Upper lobe of left lung (tissue), 6 donors: Measurements from ENCODE around the gene ST8SIA2. TPM values are rescaled to one million over a fixed set of nuclear protein-coding genes. Genes with fewer than 3 reads are reported as not detected.

Experiments
- ATAC-seq, 2 donors: fragments of 200-7000 bp; cut with Tn5 transposase; one replicate each; pipeline ENCODE4 v1.9.1; 2022; ENCODE audit warnings: mild to moderate bottlenecking in 2 of 2, moderate library complexity in 2 of 2; ENCODE audit not compliant: low FRiP score in 2 of 2
- DNase-seq, 2 donors: peaks; one replicate each; pipeline ENCODE4 v3.0.0-alpha.2; 2019 to 2020
- H3K27ac ChIP-seq, 4 donors: fragments of 200-600 bp; sonication (generic); one replicate each; pipeline ENCODE4 v1.5.1; 2016 to 2019
- H3K27me3 ChIP-seq, 4 donors: fragments of 200-600 bp; sonication (generic); one replicate each; pipeline ENCODE4 v1.5.1; 2017 to 2019
- H3K36me3 ChIP-seq, 4 donors: fragments of 200-600 bp; sonication (generic); one replicate each; pipeline ENCODE4 v1.5.1; 2016 to 2019
- H3K4me1 ChIP-seq, 4 donors: fragments of 200-600 bp; sonication (generic); one replicate each; pipeline ENCODE4 v1.5.1; 2018 to 2019
- H3K4me3 ChIP-seq, 4 donors: fragments of 200-600 bp; sonication (generic); one replicate each; pipeline ENCODE4 v1.5.1; 2017 to 2019; ENCODE audit warnings: mild to moderate bottlenecking in 2 of 4, moderate library complexity in 1 of 4
- H3K9me3 ChIP-seq, 4 donors: fragments of 200-600 bp; sonication (generic); one replicate each; pipeline ENCODE4 v1.5.1; 2018 to 2019
- EP300 ChIP-seq, 4 donors: sonication (generic); formaldehyde crosslinking; IDR thresholded peaks; one replicate each; pipeline ENCODE4 v1.5.1; 2017; ENCODE audit warnings: antibody characterized with exemption in 4 of 4, control low read depth in 2 of 4
- POLR2A ChIP-seq, 4 donors: fragments of 450-650 bp; IDR thresholded peaks; one replicate each; pipeline ENCODE4 v1.5.1; 2016 to 2017; ENCODE audit warnings: antibody characterized with exemption in 4 of 4, mild to moderate bottlenecking in 2 of 4
- POLR2AphosphoS5 ChIP-seq, 2 donors: sonication (generic); formaldehyde crosslinking; IDR thresholded peaks; one replicate each; pipeline ENCODE4 v1.5.1; 2017; ENCODE audit warnings: antibody characterized with exemption in 2 of 2
- WGBS, 2 donors: methylation state at CpG; one replicate each; pipeline ENCODE4 v1.1.5; 2017 to 2018; 5-methylcytosine and 5-hydroxymethylcytosine counted together
- total RNA-seq, 6 donors: library from RNA; depleted of rRNA in 4 of 6; stranded (reverse); fragments of >200 nt in 4 of 6; gene quantifications; one replicate each; pipeline versions ENCODE4 v1.1.0 to v1.2.1, GENCODE V29; 2016 to 2021
- TF ChIP-seq, protein P1 (sequence below), 6 experiments: fragments of 450-650 bp in 4 of 6; fragments of 200-600 bp in 2 of 6; sonication (generic) in 2 of 6; IDR thresholded peaks; one replicate each; pipeline ENCODE4 v1.5.1; 2016 to 2019; ENCODE audit warnings: antibody characterized with exemption in 6 of 6
- donor health status: DM: no; HTN: no; CAD: no; lungs with moderate emphysema.
- donor health status: DM: no; HTN: yes; CAD: no; lungs with severe emphysema.

ST8SIA2 gene
- total RNA-seq, 6 donors from 2014 or later: 0.03 TPM; not detected in 5

GRCh38 chr15:92425578-92426225, 32.0 kb downstream of the ST8SIA2 start:
- no peak for TF ChIP-seq POLR2A (IDR thresholded peaks at IDR 0.05)
- no peak for TF ChIP-seq EP300 (IDR thresholded peaks at IDR 0.05)
- TF ChIP-seq, protein P1, sequence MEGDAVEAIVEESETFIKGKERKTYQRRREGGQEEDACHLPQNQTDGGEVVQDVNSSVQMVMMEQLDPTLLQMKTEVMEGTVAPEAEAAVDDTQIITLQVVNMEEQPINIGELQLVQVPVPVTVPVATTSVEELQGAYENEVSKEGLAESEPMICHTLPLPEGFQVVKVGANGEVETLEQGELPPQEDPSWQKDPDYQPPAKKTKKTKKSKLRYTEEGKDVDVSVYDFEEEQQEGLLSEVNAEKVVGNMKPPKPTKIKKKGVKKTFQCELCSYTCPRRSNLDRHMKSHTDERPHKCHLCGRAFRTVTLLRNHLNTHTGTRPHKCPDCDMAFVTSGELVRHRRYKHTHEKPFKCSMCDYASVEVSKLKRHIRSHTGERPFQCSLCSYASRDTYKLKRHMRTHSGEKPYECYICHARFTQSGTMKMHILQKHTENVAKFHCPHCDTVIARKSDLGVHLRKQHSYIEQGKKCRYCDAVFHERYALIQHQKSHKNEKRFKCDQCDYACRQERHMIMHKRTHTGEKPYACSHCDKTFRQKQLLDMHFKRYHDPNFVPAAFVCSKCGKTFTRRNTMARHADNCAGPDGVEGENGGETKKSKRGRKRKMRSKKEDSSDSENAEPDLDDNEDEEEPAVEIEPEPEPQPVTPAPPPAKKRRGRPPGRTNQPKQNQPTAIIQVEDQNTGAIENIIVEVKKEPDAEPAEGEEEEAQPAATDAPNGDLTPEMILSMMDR (IDR thresholded peaks at IDR 0.05): no peak
- TF ChIP-seq POLR2AphosphoS5 (IDR thresholded peaks at IDR 0.05): no peak
- DNase-seq (no peak), ATAC-seq (no peak)
- H3K27me3 ChIP-seq: no peaks in the 10 kb centered on the region
- no peaks in the 10 kb centered on the region for H3K36me3 ChIP-seq
- H3K4me1 ChIP-seq: no peaks in the 10 kb centered on the region
- no peak overlapping the region for H3K4me3 ChIP-seq
- H3K9me3 ChIP-seq: no peaks in the 10 kb centered on the region
- WGBS, 2 donors: 69 to 70% methylated on average over 12 of the region's 12 CpGs
- no peak overlapping the region for H3K27ac ChIP-seq

DNA sequence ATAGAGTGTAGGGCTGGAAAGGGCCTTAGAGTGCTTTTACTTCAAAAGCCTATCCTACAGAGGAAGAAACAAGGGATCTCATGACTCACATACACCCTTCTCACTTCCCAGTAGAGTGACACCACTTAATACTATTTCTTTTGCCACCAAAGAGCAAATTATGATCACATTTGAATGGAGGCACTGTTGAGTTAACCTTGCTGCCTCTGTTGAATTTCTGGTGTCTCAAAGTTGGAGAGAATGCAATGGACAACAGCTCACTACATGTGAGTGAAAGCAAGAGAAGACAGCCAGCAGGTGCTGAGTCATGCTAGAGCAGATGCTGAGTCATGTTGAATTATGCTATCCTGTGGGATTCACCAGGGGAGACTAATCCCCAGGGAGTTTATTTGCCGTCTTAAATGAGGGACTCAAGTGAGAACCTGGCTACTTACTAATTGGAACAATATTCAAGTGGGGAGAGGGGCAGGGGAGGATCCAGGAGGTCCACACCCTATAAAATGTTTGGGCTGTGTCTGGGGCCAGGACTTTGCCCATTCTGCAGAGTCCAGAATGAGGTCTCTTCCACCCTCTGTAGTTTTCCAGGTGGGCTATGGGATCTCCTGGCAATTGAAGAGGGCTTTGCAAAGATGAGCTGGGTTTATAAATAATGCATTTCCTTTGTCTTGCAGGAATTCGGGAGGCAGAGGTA, 35.8 kb downstream of the ST8SIA2 start:
- 56 to 74% methylated on average over 2 of the region's 2 CpGs for WGBS, 2 donors
- ATAC-seq (no peak), DNase-seq (no peak)
- Histone ChIP-seq H3K9me3 (no peaks in the 10 kb centered on the region), H3K4me1 (no peaks in the 10 kb centered on the region), H3K36me3 (no peaks in the 10 kb centered on the region), H3K27ac (no peak overlapping the region), H3K27me3 (no peaks in the 10 kb centered on the region), H3K4me3 (no peak overlapping the region)
- TF ChIP-seq EP300 (IDR thresholded peaks at IDR 0.05): no peak

DNA sequence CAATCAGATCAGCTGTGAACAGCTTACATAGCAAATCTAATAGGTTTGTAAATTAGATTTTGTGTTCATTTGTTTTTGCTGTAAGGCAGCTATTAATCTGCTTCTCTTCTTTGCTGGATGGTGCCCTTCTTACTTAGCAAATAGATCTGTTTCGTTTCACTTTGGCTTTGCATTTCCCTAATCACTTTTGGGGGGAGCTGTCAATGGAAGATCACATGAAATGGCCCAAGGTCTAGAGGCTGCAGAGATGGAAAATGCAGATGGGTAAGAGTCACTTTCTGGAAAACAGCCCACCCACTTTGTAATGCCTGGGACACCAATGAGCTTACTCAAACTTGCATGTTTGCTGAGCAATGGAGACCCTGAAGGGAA, 36.4 kb downstream of the ST8SIA2 start:
- TF ChIP-seq, protein P1 (IDR thresholded peaks at IDR 0.05): no peak
- TF ChIP-seq POLR2AphosphoS5 (IDR thresholded peaks at IDR 0.05) (no peak), EP300 (IDR thresholded peaks at IDR 0.05) (no peak), POLR2A (IDR thresholded peaks at IDR 0.05) (no peak)
- WGBS, 2 donors: 72 to 79% methylated on average over 1 of the region's 1 CpG
- ATAC-seq (no peak), DNase-seq (no peak)
- H3K9me3 ChIP-seq: no peaks in the 10 kb centered on the region
- no peaks in the 10 kb centered on the region for H3K36me3 ChIP-seq
- no peak overlapping the region for H3K27ac ChIP-seq
- H3K27me3 ChIP-seq: no peaks in the 10 kb centered on the region
- no peaks in the 10 kb centered on the region for H3K4me1 ChIP-seq
- H3K4me3 ChIP-seq: no peak overlapping the region

- Histone ChIP-seq H3K4me3 (no peak overlapping the region), H3K9me3 (no peaks in the 10 kb centered on the region), H3K27me3 (no peaks in the 10 kb centered on the region), H3K4me1 (no peaks in the 10 kb centered on the region), H3K36me3 (no peaks in the 10 kb centered on the region), H3K27ac (no peak overlapping the region)
- no peak for ATAC-seq
- TF ChIP-seq POLR2AphosphoS5 (IDR thresholded peaks at IDR 0.05) (no peak), POLR2A (IDR thresholded peaks at IDR 0.05) (no peak), EP300 (IDR thresholded peaks at IDR 0.05) (no peak)
- TF ChIP-seq, protein P1 (IDR thresholded peaks at IDR 0.05): no peak
- no peak for DNase-seq
- WGBS, 2 donors: 69 to 77% methylated on average over 3 of the region's 3 CpGs
Observed at GRCh38 chr15:92435145-92435544, 41.5 kb downstream of the ST8SIA2 start.

DNA sequence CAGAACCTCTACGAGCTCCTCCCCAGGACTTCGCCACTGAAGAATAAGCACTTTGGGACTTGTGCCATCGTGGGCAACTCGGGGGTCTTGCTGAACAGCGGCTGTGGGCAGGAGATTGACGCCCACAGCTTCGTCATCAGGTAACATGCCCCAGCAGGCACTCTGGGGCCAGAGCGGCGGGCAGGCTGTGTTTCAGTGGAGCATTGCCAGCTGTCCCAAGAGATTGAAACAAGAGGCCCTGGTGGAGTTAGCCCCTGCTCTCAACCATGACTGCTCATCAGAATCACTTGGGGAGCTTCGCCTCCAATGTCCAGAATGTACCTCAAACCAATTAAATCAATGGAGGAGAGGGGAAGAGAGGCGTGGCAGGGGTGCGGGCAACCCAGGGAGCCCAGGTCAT, 44.8 kb downstream of the ST8SIA2 start:
- no peak for TF ChIP-seq POLR2A (IDR thresholded peaks at IDR 0.05)
- no peak for TF ChIP-seq EP300 (IDR thresholded peaks at IDR 0.05)
- TF ChIP-seq, protein P1 (IDR thresholded peaks at IDR 0.05): no peak
- H3K4me3 ChIP-seq: no peak overlapping the region
- no peak for ATAC-seq
- H3K36me3 ChIP-seq: no peaks in the 10 kb centered on the region
- H3K27ac ChIP-seq: no peak overlapping the region
- 82 to 96% methylated on average over 5 to 12 of the region's 12 CpGs for WGBS, 2 donors
- H3K27me3 ChIP-seq: no peaks in the 10 kb centered on the region
- no peak for DNase-seq
- H3K4me1 ChIP-seq: no peaks in the 10 kb centered on the region
- H3K9me3 ChIP-seq: no peaks in the 10 kb centered on the region
